IPS-11a (cell line): ENCODE measurements around the gene PRDM16.

Experiments
- H3K4me3 ChIP-seq: one replicate; pipeline ENCODE4 v1.5.1; 2013; ENCODE audit warnings: low read depth, low read length, control low read depth

PRDM16 gene

GRCh38 chr1:3476666-3477065 lies 407.7 kb downstream of the PRDM16 start:
- H3K4me3 ChIP-seq, result no peak overlapping the region

GRCh38 chr1:3477241-3477995 lies 408.4 kb downstream of the PRDM16 start:
- H3K4me3 ChIP-seq, result no peak overlapping the region

GRCh38 chr1:3478187-3478586 lies 409.2 kb downstream of the PRDM16 start:
- H3K4me3 ChIP-seq, result no peak overlapping the region

GRCh38 chr1:3479511-3480368 lies 410.7 kb downstream of the PRDM16 start:
- no peak overlapping the region for H3K4me3 ChIP-seq

GRCh38 chr1:3480369-3480719 lies 411.3 kb downstream of the PRDM16 start:
- no peak overlapping the region for H3K4me3 ChIP-seq

- no peak overlapping the region for H3K4me3 ChIP-seq
Observed at GRCh38 chr1:3481046-3481445, 412.0 kb downstream of the PRDM16 start.

GRCh38 chr1:3481836-3482375 lies 412.9 kb downstream of the PRDM16 start:
- no peak overlapping the region for H3K4me3 ChIP-seq

GRCh38 chr1:3482378-3482849 lies 413.4 kb downstream of the PRDM16 start:
- no peak overlapping the region for H3K4me3 ChIP-seq

GRCh38 chr1:3483380-3483779 lies 414.4 kb downstream of the PRDM16 start:
- no peak overlapping the region for H3K4me3 ChIP-seq

- no peak overlapping the region for H3K4me3 ChIP-seq
Observed at GRCh38 chr1:3483801-3484444, 414.9 kb downstream of the PRDM16 start.

GRCh38 chr1:3485016-3485415 lies 416.0 kb downstream of the PRDM16 start:
- no peak overlapping the region for H3K4me3 ChIP-seq
